ENCODE data around the gene MFSD6.
"Not testable (repeated sequence)": the region's sequence is repeated elsewhere in the genome, so short reads cannot be mapped to it uniquely, and the experiment has no call there.

MFSD6 gene

DNA sequence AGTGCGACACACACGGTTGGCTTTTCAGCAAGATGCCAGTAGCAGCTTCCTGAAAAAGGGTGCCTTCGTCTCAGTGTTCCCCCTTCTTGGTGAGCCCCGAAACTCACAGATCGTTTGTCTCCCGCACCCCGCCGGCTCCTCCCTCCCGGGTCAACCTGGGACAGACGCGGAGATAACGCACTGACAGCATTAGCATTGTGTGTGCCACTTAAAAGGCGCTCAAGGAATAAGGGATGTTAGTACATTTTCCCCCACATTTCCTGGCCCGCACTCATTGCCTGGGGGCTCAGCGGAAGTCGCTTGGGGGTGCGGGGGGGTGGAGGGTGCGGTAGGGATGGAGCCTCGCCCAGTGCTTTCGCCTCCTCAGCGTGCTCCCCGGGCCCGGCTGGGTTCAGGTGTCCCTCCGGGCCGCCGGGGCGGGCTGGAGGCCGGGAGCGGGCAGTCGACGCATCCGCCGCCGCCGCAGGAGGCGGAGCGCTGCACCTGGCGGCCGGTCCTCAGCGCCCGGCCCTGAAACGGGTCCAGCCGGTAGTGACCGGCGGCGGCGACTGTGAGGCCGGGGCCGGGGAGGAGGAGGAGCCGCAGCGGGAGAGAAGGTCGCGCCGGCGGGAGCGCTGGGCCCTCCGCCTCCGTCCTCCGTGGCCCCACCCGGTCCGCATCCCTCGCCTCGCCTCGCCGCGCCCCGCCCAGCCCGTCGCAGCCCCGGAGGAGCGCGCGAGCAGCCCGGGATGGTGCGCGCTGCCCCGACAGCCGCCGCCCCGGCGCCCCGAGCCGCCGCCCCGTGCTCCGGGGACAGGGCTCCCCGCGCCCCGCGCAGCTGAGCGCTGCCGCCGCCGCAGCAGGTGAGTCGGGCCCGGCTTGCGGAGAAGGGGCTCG lies at the start of gene MFSD6:
TSS of gene MFSD6 (plus strand) at position 694 of the 876 bp plus-strand sequence. CDS start 27,675 bp downstream, outside the sequence.
- DNase-seq, result peak; percentile 71

DNA sequence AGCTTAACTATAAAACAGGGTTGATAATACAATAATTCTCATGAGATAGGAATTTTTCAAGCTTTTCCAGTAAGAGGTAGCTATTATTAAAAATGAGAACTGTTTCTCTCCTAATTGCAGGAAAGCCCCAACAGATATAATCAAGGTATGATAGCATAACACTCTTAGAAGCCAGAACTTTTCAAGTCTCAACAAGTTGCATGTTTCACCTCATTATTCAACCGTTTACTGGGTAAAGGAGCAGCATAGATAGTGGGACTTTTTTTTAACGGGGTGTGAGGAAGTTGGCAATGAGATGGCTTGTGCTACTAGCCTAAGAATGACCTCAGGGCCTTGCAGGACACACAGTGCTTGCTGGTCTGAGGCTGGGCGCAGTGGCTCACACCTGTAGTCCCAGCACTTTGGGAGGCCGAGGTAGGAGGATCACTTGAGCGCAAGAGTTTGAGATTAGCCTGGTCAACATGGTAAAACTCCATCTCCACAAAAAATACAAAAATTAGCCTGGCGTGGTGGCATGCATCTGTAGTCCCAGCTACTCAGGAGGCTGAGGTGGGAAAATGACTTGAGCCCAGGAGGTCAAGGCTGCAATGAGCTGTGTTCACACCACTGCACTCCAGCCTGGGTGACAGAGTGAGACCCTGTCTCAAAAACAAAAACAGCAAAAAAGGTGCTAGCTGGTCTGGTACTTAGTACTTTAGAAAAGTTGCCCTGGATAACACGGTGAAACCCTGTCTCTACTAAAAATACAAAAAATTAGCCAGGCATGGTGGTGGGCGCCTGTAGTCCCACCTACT lies 49.3 kb upstream of the MFSD6 start:
- not testable (repeated sequence) for DNase-seq

GRCh38 chr2:190360561-190360960 lies 47.6 kb upstream of the MFSD6 start:
- DNase-seq, result no peak

GRCh38 chr2:190360965-190361364 lies 47.2 kb upstream of the MFSD6 start:
- DNase-seq, result no peak

DNA sequence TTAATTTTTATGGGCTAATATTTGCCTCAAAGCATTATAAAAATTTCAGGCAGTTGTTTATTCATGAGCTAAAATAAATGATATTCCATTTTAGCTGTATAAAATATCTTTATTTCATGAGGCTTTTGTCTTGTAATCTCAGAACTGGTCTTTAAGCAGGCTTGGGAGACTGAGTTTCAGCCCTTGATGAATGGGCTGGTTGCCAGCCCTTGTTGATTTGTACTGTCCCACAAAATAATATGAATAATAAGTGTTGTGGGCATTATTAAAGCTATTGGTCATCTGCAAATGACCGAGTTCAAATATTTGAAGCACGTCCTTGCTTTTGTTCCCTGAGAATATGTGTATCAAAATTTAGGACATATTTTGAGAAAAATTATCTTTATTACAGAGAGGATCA lies 46.6 kb upstream of the MFSD6 start:
- DNase-seq, result no peak

DNA sequence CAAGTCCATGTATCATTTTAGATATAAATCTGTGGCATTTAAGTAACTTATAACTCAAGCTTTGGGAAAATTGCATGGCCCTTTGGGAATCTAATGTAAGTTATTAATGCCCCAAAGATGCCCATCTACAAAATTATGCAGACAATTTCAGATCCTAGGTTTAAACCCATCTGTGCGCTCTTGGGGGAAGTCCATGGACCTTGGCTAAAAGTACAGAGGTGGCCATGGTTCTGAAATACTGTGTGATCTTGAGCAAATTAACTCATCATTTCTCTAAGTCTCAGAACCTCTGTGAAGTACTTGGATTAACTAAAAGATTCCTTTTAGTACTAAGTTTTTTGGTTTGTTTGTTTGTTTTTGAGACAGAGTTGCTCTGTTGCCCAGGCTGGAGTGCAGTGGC lies 45.3 kb upstream of the MFSD6 start:
- DNase-seq, result no peak

- no peak for DNase-seq
These were observed 42.5 kb upstream of the MFSD6 start for GRCh38 chr2:190365499-190366204.

GRCh38 chr2:190366248-190366753 lies 41.9 kb upstream of the MFSD6 start:
- no peak for DNase-seq

GRCh38 chr2:190367091-190367490 lies 41.1 kb upstream of the MFSD6 start:
- DNase-seq, result no peak

DNA sequence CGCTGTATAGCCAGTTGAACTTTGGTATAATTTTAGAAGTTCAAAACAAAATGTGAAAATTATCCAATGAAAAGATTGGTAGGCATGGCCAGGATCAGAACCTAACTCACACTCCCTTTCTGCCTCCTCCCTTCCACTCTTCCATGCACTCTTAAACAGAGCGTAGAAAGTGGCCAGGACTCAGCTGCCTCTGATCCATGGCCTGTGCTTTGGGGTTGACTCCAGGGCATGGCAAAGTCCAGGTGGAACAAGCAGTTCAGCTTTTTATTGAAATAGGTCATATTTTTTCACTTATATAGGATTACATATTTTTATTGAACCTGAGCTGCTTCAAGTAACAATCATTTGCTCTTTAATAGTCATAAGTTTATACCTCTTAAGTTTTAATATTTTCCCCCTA lies 38.5 kb upstream of the MFSD6 start:
- no peak for DNase-seq

DNA sequence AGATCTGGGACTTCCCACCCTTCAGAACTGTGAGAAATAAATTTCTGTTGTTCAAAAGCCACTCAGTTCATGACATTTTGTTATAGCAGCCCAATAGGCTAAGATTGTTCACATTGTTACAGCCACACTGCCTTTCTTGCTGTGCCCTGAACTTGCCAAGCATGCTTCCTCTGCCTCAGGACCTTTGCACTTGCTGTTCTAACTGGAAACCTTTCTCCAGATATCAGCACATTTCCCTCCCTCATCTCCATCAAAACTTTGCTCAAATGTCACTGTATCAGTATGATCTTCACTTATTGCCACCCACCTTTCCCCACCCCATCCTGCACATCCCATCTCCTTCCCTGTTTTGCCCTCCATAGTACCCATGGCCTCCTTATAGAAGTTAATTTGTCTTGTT lies 32.1 kb upstream of the MFSD6 start:
- DNase-seq, result no peak

- DNase-seq, result no peak
These were observed 31.4 kb upstream of the MFSD6 start for GRCh38 chr2:190376591-190377245.

DNA sequence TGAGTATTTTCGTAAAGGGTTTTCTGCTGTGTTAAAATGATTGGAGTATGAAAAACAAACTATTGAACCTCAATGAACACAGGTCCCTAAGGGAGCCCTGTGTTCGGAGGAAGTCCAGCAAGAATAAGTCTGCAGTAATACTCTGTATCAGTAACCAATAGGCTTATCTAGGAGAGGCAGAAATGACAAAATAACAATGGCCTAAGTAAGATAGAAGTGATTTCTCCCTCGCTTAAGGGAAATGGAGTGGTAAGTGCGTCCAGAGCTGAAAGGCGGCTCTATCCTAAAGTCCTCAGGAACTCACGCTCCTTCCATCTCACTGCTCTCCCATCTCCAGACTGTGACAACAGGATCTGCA lies 29.3 kb upstream of the MFSD6 start:
- DNase-seq, result peak; percentile 43

DNA sequence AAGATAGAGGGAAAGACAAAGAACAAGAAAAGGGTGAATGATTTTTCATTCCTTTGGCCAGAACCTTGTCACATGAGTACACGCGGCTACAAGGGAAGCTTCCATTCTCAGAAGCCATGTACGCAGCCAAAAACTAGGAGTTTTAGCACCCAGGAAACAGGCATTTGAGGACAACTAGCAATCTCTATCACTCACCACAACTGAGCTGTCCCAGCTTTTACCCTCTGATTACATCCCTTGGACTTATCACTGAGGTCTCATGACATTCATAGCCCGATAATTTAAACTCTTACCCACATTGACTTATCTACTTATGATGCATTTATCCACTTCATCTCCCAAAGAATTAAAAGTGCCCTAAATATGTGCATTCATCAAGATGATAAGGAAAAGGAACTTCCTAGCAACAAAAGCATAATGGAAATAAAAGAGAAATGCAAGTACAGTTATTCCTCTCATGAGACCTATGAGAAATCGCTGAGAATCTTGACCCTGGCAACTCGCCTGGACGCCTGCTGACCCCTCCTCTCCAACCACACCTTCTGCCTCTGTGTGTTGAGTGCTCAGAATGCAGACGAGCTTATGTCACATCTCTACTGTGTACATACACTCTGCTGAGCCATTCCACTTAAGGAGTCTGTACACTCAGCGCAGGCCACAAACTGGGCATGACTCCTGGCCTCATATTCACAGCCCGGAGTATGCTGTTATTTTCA lies 28.7 kb upstream of the MFSD6 start:
- peak; percentile 39 for DNase-seq

GRCh38 chr2:190380962-190381412 lies 27.2 kb upstream of the MFSD6 start:
- DNase-seq, result peak; percentile 69

DNA sequence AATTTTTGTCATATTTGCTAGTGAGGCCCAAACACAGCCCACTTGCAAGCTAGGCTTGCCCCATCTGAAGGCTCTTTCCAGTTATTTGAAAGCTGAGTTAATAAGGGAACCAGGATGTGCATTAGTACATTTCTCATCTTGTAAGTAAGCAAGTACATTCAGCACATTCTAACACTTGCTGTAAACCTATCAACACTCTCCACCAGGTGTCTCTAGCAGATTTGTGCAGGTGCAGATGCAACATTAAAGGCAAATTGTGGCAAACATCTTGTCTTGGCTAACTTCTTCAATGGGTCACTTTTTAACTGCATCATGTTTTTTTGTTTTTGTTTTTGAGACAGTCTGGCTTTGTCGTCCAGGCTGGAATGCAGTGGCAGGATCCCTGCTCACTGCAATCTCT lies 25.3 kb upstream of the MFSD6 start:
- DNase-seq, result peak; percentile 75

DNA sequence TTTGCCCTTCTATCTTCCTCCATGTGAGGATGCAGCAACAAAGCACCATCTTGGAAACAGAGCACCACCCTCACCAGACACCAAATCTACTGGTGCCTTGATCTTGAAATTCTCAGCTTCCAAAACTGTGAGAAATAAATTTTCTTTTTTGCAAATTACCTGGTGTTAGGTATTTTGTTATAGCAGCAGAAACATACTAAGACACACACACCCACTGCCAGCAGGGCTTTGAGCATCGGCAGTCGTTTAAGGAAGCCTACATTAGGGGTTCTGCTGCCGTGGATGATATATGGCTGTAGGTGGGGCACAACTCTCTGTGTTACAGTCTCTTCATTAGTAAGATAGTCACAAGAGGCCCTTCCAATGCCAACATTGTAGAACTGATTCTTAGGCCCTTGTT lies 20.7 kb upstream of the MFSD6 start:
- DNase-seq, result no peak

- no peak for DNase-seq
These were observed 11.9 kb upstream of the MFSD6 start for GRCh38 chr2:190396271-190396670.

DNA sequence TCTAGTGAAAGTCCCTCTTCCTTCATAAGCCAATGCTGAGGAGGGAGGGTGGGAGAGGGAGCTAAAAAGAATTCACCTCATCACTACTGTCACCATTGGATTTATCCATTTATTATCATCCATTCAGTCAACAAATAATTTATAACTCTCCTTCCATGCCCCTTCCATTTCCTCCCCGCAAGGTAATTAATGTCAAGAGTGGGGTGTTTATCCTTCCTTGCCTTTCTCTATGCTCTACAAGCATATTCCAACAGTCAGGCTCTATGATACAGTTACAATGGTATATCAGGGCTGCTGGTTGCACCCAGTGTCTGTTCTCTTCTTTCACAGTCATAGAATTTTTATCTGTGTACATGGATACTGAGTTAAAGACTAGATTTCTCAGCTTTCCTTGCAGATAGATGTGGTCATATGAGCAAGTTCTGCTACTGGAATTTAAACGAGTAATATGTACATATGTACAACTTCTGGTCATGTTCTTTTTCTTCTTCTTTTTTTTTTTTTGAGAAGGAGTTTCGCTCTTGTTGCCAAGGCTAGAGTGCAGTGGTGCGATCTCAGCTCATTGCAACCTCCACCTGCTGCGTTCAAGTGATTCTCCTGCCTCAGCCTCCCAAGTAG lies 5.1 kb upstream of the MFSD6 start:
- no peak for DNase-seq

DNA sequence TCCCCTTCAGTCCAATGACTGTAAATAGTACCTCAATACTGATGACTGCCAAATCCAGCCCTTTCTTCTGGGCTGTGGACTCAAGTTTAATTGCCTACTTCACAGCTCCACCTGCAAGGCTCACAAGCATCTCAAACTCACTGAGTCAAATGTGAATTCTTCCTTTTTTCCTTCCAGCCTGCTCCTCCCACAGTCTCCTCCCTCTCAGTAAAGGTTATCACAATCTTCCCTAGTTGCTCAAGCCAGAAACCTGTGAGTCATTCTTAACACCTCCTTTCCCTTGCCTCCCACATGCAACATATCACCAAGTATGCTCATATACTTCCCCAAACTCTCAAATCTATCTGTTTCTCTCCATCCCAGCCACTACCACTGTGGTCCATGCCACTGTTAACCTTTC lies 3.7 kb upstream of the MFSD6 start:
- DNase-seq, result peak; percentile 42

DNA sequence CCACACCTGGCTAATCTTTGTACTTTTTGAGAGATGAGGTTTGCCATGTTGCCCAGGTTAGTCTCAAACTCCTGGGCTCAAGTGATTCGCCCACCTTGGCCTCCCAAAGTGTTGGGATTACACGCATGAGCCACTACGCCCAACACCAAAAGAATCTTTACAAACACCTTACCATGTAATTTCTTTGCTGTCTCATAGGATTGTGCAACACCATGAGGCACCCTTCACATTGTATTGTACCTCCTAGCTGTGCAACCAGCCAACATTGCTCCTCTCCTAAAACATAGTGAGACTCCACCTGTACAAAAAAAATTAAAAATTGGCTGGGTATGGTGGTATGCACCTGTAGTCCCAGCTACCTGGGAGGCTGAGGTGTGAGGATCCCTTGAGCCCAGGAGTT lies 3.1 kb upstream of the MFSD6 start:
- DNase-seq, result no peak

DNA sequence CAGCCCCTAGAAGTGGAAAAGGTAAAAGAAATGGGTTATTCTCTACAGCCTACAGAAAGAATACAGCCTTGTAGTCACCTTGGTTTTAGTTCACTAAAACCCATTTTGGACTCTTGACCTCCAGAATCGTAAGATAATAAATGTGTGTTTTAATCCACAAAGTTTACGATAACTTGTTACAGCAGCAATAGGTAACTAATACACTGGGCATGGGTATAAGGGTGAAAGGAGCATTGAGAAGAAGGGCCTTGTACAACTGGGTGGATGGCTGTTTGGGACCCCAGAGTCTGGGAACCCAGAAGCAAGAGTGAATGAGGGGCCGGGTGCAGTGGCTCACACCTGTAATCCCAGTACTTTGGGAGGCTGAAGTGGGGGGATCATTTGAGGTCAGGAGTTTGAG lies 2.2 kb upstream of the MFSD6 start:
- DNase-seq, result no peak

Data from hematopoietic multipotent progenitor cell treated with erythropoietin and hydrocortisone succinate and interleukin-3 and kit ligand, for 6 days (in vitro differentiated cells).